Immature natural killer cell (primary cell): Measurements from ENCODE around the gene RIT2. TPM values are rescaled to one million over a fixed set of nuclear protein-coding genes. Genes with fewer than 3 reads are reported as not detected.

Experiments
- DNase-seq, 3 donors: peaks; one replicate each; pipeline ENCODE4 v3.0.0; 2022; ENCODE audit warnings: mixed read lengths in 1 of 3
- H3K27ac Mint-ChIP-seq, 6 donors: one replicate each; pipeline ENCODE4 v1.8.0; 2020; ENCODE audit warnings: mixed read lengths in 6 of 6, mild to moderate bottlenecking in 5 of 6, inconsistent platforms in 4 of 6, moderate library complexity in 3 of 6
- H3K27me3 Mint-ChIP-seq, 3 donors: one replicate each; pipeline ENCODE4 v1.8.0; 2020 to 2021; ENCODE audit warnings: low read depth in 3 of 3, mild to moderate bottlenecking in 3 of 3, mixed read lengths in 3 of 3, moderate library complexity in 3 of 3, inconsistent platforms in 1 of 3
- H3K36me3 Mint-ChIP-seq, 3 donors: one replicate each; pipeline ENCODE4 v1.8.0; 2020; ENCODE audit warnings: mixed read lengths in 3 of 3, inconsistent platforms in 2 of 3, mild to moderate bottlenecking in 2 of 3
- H3K4me1 Mint-ChIP-seq, 2 donors: one replicate each; pipeline ENCODE4 v1.8.0; 2020; ENCODE audit warnings: inconsistent platforms in 2 of 2, mild to moderate bottlenecking in 2 of 2, mixed read lengths in 2 of 2, moderate library complexity in 1 of 2
- H3K4me3 Mint-ChIP-seq, 5 donors: one replicate each; pipeline ENCODE4 v1.8.0; 2020; ENCODE audit warnings: mild to moderate bottlenecking in 5 of 5, mixed read lengths in 5 of 5, inconsistent platforms in 3 of 5, moderate library complexity in 3 of 5
- H3K9me3 Mint-ChIP-seq, 6 donors: one replicate each; pipeline ENCODE4 v1.8.0; 2020; ENCODE audit warnings: mild to moderate bottlenecking in 6 of 6, mixed read lengths in 6 of 6, inconsistent platforms in 4 of 6, moderate library complexity in 3 of 6
- polyA plus RNA-seq, 3 donors: library from polyadenylated mRNA; unstranded; fragments of 300-500 nt; fragmentation: Illumina TruSeq; gene quantifications; one replicate each; pipeline ENCODE4 v1.2.3, GENCODE V29; 2021

Gene RIT2
- polyA plus RNA-seq, 3 donors from 2014 or later, result not detected

GRCh38 chr18:42861271-42861670, 254.2 kb downstream of the RIT2 start:
- no peak overlapping the region for H3K27ac Mint-ChIP-seq
- H3K27me3 Mint-ChIP-seq, result no peaks in the 10 kb centered on the region
- H3K9me3 Mint-ChIP-seq, result peaks cover 5 to 35% (median 10%) of the 10 kb centered on the region in 6 donors
- H3K36me3 Mint-ChIP-seq, result peaks cover 0 to 3% (median 0%) of the 10 kb centered on the region in 3 donors
- no peak for DNase-seq
- H3K4me3 Mint-ChIP-seq, result no peak overlapping the region
- H3K4me1 Mint-ChIP-seq, result no peaks in the 10 kb centered on the region

- H3K27me3 Mint-ChIP-seq, result no peaks in the 10 kb centered on the region
- peaks cover 5 to 33% (median 14%) of the 10 kb centered on the region in 6 donors for H3K9me3 Mint-ChIP-seq
- no peaks in the 10 kb centered on the region for H3K4me1 Mint-ChIP-seq
- no peak for DNase-seq
- H3K27ac Mint-ChIP-seq, result no peak overlapping the region
- peaks cover 0 to 3% (median 0%) of the 10 kb centered on the region in 3 donors for H3K36me3 Mint-ChIP-seq
- H3K4me3 Mint-ChIP-seq, result no peak overlapping the region
Observed at GRCh38 chr18:42860548-42860947, 254.9 kb downstream of the RIT2 start.

DNA sequence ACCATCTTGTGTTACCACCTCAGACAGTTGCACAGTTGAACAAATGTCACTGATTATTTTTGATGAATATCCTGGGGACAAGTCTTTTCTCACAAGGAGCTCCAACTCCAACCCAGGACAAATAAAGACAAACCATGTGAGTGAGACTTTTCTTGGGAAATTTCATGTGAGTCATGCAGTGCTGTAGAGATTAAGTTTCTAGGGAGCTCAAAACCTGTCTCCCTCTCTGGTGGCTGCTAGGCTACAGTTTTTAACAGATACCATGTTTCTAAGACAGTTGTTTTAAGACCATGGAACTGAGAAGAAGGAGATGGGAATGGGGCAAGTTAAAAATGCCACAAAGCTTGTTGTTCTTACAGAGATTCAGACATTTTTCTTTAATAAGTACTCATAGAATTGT, 255.5 kb downstream of the RIT2 start:
- peaks cover 5 to 33% (median 13%) of the 10 kb centered on the region in 6 donors for H3K9me3 Mint-ChIP-seq

DNA sequence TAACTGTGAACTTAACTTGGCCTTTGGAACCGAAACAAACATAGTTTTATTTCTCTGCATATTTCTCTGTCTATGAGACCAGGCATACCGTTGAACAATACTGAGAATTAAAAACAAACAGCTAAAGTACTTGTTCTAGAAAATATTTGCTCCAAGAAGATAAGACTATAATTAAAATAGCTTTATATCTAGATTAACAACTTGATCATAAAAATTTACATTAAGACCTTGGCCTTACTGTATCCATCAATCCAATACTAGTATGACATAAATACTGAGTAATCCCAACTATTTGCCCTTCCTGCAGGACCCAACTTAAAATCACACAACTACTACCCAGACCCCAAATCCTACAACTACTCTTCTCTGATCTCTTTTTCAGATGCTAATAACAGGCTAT, 260.9 kb downstream of the RIT2 start:
- no peak for DNase-seq
- Mint-ChIP-seq H3K4me3 (no peak overlapping the region), H3K4me1 (no peaks in the 10 kb centered on the region), H3K9me3 (peaks cover 5 to 15% (median 9%) of the 10 kb centered on the region in 6 donors), H3K27ac (no peak overlapping the region), H3K27me3 (peaks cover 0 to 4% (median 0%) of the 10 kb centered on the region in 3 donors), H3K36me3 (peaks cover 0 to 3% (median 0%) of the 10 kb centered on the region in 3 donors)

More for the DNA sequence above, 255.5 kb downstream of the RIT2 start:
- H3K27ac Mint-ChIP-seq, result no peak overlapping the region
- DNase-seq, result no peak
- H3K4me1 Mint-ChIP-seq, result no peaks in the 10 kb centered on the region
- H3K36me3 Mint-ChIP-seq, result peaks cover 0 to 3% (median 0%) of the 10 kb centered on the region in 3 donors
- no peaks in the 10 kb centered on the region for H3K27me3 Mint-ChIP-seq
- no peak overlapping the region for H3K4me3 Mint-ChIP-seq

DNA sequence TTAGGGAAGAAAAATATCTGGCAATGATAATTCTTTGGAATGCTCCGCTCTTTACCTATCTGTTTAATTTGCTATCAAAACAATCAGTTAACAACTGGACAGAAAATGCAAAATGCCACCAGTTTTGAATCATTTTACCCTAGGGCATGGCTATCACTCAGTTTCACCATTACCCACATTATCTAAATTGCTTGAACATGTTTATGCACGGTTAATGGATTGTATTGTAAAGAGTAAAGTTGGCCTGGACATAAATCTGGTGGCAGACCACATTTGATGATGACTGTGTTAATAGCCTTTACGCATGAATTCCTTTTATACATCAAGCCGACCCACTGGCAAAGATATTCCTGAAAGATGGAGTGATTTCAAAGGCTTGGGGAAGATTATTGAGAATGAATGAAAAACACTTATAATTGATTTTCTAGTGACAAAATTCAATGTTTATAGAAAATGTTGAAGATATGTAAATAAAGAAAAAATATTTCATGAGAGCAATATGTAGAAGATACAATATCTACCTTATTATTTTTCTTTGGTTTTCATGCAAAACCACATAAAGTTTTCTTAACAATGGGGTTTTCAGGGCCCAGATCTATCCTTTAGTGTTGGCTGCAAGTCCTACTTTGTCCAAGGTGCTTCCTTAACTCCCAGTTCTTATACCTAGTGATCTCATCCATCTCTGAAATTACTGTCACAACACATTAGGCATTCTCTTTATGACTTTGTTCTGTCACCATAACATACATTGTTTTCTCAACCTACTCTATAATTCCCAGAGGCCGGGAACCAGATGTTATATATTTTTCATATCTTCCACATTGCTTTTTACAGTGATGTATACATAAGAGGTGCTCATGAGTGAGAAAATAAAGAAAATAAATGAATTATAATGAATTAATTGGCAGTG, 265.1 kb downstream of the RIT2 start:
- H3K9me3 Mint-ChIP-seq, result peaks cover 3 to 15% (median 6%) of the 10 kb centered on the region in 6 donors
- H3K4me3 Mint-ChIP-seq, result no peak overlapping the region
- DNase-seq, result no peak
- no peaks in the 10 kb centered on the region for H3K36me3 Mint-ChIP-seq
- peaks cover 0 to 4% (median 2%) of the 10 kb centered on the region in 3 donors for H3K27me3 Mint-ChIP-seq
- no peaks in the 10 kb centered on the region for H3K4me1 Mint-ChIP-seq
- no peak overlapping the region for H3K27ac Mint-ChIP-seq

DNA sequence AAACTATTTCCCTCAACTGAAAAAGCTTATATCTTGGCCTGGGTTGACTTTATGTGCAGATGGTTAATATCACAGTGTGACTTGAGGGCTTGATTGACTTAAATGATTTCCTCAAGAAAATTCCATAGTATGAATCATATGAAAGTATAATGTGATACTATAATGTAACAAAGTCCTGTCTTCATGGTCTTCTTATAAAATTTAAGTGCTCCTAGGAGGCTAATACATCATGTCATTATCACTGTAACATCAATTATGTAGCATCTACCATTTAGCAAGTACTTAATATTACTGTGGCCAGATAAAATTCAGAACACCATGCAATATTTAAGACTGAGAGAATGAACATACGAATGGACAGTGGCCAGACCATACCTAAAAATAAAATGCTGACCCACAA, 276.1 kb downstream of the RIT2 start:
- Mint-ChIP-seq H3K4me3 (no peak overlapping the region), H3K9me3 (peaks cover 4 to 59% (median 20%) of the 10 kb centered on the region in 6 donors), H3K27ac (no peak overlapping the region), H3K36me3 (no peaks in the 10 kb centered on the region), H3K4me1 (no peaks in the 10 kb centered on the region), H3K27me3 (peaks cover 0 to 6% (median 0%) of the 10 kb centered on the region in 3 donors)
- no peak for DNase-seq

DNA sequence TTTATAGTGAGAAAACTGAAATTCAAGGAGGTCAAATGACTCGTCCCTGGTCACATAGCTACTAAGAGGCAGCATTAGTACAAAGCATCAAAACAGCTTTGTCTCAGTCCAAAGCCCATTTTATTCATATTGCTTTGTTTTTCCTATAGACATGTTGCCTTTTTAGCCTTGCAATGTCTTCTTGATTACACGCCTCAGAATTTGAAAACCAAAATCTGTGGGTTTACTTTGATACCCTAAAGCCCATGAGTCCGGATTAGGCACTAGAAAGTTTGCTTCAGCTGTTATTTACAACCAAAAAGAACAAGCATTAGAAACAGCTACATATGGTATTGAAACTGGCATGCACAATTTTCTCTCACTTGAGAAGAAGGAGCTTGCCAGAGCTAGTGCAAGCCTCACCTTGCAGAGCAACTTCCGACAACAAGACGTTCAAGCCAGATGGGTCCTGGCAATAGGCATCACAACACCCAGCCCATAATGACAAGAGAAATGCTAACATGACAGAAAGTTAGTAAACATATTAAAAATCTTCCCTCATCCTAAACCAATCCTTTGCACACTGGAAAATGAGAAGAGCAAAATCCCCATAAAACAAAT, 276.8 kb downstream of the RIT2 start:
- no peaks in the 10 kb centered on the region for H3K4me1 Mint-ChIP-seq
- H3K36me3 Mint-ChIP-seq, result no peaks in the 10 kb centered on the region

DNA sequence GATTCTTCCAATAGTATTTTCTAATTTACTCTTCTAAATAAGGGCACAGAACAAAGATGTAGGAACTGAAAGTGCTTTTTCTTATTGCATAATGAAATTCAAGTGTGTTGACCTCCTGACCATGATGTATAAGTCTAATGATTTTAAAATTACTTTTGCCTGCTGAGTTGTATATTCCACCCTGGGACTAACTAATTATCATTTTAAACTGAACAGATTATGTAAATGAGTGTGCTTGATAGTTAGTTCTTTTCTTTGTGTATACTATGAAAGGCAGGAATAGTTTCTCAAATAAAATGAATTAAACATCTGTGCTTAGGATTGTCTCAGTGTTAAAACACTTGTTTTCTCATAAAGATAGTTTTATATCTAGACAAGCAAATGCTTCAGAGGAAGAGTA, 284.5 kb downstream of the RIT2 start:
- no peaks in the 10 kb centered on the region for H3K4me1 Mint-ChIP-seq
- H3K4me3 Mint-ChIP-seq, result no peak overlapping the region
- peaks cover 2 to 40% (median 11%) of the 10 kb centered on the region in 6 donors for H3K9me3 Mint-ChIP-seq
- no peak for DNase-seq
- no peaks in the 10 kb centered on the region for H3K36me3 Mint-ChIP-seq
- no peaks in the 10 kb centered on the region for H3K27me3 Mint-ChIP-seq
- H3K27ac Mint-ChIP-seq, result no peak overlapping the region

More for the DNA sequence above, 276.8 kb downstream of the RIT2 start:
- Mint-ChIP-seq H3K27ac (no peak overlapping the region), H3K27me3 (peaks cover 0 to 2% (median 0%) of the 10 kb centered on the region in 3 donors), H3K4me3 (no peak overlapping the region), H3K9me3 (peaks cover 0 to 53% (median 18%) of the 10 kb centered on the region in 6 donors)
- no peak for DNase-seq

DNA sequence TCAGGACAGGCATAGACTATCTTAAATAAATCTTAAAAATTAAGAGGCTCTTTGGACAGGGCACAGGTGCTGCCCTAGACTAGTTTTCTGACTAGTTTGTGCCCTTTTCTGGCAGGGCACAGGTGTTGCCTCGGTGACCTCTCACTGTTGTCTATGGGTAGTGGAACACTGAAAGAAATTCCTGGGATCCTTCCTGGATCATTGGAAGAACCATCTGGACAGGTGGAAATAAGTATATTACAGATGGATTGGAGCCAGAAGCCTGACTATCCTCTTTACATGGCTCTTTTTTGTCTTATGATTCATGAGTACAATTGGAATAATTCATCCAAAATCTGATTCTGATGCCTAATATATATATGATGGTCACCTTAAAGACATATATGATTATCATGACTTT, 286.6 kb downstream of the RIT2 start:
- no peak overlapping the region for H3K4me3 Mint-ChIP-seq
- no peaks in the 10 kb centered on the region for H3K4me1 Mint-ChIP-seq
- H3K9me3 Mint-ChIP-seq, result peaks cover 2 to 39% (median 12%) of the 10 kb centered on the region in 6 donors
- H3K27me3 Mint-ChIP-seq, result no peaks in the 10 kb centered on the region
- H3K36me3 Mint-ChIP-seq, result no peaks in the 10 kb centered on the region
- no peak for DNase-seq
- H3K27ac Mint-ChIP-seq, result no peak overlapping the region

- H3K4me1 Mint-ChIP-seq, result no peaks in the 10 kb centered on the region
- H3K27me3 Mint-ChIP-seq, result peaks cover 0 to 2% (median 2%) of the 10 kb centered on the region in 3 donors
- no peak for DNase-seq
- H3K27ac Mint-ChIP-seq, result no peak overlapping the region
- H3K36me3 Mint-ChIP-seq, result no peaks in the 10 kb centered on the region
- H3K4me3 Mint-ChIP-seq, result no peak overlapping the region
- peaks cover 0 to 42% (median 10%) of the 10 kb centered on the region in 6 donors for H3K9me3 Mint-ChIP-seq
Observed at GRCh38 chr18:42824178-42824577, 291.3 kb downstream of the RIT2 start.

GRCh38 chr18:42822711-42823110, 292.8 kb downstream of the RIT2 start:
- Mint-ChIP-seq H3K4me1 (no peaks in the 10 kb centered on the region), H3K4me3 (no peak overlapping the region), H3K36me3 (no peaks in the 10 kb centered on the region), H3K9me3 (peaks cover 0 to 32% (median 9%) of the 10 kb centered on the region in 6 donors), H3K27ac (no peak overlapping the region), H3K27me3 (peaks cover 0 to 2% (median 2%) of the 10 kb centered on the region in 3 donors)
- DNase-seq, result no peak

GRCh38 chr18:42821492-42821891, 294.0 kb downstream of the RIT2 start:
- Mint-ChIP-seq H3K27ac (no peak overlapping the region), H3K9me3 (peaks cover 0 to 37% (median 8%) of the 10 kb centered on the region in 6 donors), H3K36me3 (no peaks in the 10 kb centered on the region), H3K27me3 (peaks cover 0 to 2% (median 2%) of the 10 kb centered on the region in 3 donors), H3K4me1 (no peaks in the 10 kb centered on the region), H3K4me3 (no peak overlapping the region)
- DNase-seq, result no peak

DNA sequence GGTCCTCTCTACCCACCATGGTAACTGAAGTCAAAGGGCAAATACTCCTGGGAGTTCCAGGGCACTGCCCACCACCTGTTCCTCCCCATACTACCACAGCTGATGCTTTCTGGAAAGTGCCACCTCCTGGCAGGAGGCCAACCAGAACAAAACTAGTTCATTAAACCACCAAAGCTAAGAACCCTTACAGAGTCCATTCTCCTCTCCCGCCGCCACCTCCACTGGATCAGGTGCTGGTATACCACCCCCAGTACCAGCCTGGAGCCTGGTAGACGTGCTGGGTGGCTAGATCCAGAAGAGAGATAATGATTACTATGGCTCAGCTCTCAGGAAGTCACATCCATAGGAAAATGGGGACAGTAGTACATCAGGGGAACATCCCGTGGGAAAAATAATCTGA, 300.9 kb downstream of the RIT2 start:
- no peak for DNase-seq
- H3K9me3 Mint-ChIP-seq, result peaks cover 0 to 38% (median 11%) of the 10 kb centered on the region in 6 donors
- H3K36me3 Mint-ChIP-seq, result peaks cover 0 to 4% (median 0%) of the 10 kb centered on the region in 3 donors
- H3K27ac Mint-ChIP-seq, result no peak overlapping the region
- H3K4me1 Mint-ChIP-seq, result no peaks in the 10 kb centered on the region
- H3K27me3 Mint-ChIP-seq, result no peaks in the 10 kb centered on the region
- no peak overlapping the region for H3K4me3 Mint-ChIP-seq

- DNase-seq, result no peak
- H3K9me3 Mint-ChIP-seq, result peaks cover 0 to 38% (median 11%) of the 10 kb centered on the region in 6 donors
- H3K27me3 Mint-ChIP-seq, result no peaks in the 10 kb centered on the region
- no peak overlapping the region for H3K27ac Mint-ChIP-seq
- H3K36me3 Mint-ChIP-seq, result peaks cover 0 to 4% (median 0%) of the 10 kb centered on the region in 3 donors
- H3K4me3 Mint-ChIP-seq, result no peak overlapping the region
- no peaks in the 10 kb centered on the region for H3K4me1 Mint-ChIP-seq
Observed at GRCh38 chr18:42814184-42814583, 301.3 kb downstream of the RIT2 start.
